Nucleus accumbens (tissue), 56 donors: ENCODE measurements around the gene NECAP2.

Experiments used
- DNase-seq, 56 donors: peaks; one replicate each; lab custom pipeline; 2025; lab: John Stamatoyannopoulos, UW

NECAP2 gene, protein sequence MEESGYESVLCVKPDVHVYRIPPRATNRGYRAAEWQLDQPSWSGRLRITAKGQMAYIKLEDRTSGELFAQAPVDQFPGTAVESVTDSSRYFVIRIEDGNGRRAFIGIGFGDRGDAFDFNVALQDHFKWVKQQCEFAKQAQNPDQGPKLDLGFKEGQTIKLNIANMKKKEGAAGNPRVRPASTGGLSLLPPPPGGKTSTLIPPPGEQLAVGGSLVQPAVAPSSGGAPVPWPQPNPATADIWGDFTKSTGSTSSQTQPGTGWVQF

DNA sequence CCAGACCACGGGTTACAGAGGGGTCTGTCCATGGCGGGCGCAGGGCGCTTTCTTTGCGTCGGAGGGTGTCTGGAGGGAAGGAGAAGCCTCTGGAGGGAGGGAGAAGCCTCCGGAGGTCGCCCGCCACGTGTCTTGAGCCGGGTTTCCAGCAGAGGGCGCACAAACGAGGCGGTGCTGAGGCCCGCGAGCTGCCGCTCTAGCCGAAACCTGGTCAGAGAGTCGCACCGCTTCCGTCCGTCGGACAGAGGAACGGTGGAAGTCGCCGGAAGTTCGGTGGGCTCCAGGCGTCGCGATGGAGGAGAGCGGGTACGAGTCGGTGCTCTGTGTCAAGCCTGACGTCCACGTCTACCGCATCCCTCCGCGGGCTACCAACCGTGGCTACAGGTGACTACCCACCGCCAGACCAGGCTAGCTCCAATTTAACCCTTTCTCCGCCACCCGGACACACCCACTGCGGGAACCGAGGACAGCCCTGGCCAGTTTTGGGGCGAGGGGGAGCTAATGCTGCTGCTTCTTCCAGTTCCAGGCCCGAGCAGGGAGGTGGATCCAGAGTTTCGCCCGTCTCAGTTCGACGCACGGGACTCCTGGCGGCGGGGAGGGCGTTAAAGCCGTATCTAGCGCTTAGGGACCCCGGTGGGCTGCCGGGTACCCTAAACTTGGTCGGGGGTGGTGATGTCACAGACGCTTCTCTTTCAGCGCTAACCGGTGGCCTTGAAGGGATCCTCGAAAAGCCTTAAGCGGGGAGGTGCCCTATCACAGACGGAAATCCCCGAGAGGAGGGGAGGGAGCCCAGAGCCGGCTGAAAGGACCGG lies at the start of gene NECAP2:
Gene NECAP2 (plus strand): TSS at position 255 of the 812 bp plus-strand sequence. CDS start 38 bp downstream, at position 293.
- peak; percentile 38 to 94 (median 84) for DNase-seq

DNA sequence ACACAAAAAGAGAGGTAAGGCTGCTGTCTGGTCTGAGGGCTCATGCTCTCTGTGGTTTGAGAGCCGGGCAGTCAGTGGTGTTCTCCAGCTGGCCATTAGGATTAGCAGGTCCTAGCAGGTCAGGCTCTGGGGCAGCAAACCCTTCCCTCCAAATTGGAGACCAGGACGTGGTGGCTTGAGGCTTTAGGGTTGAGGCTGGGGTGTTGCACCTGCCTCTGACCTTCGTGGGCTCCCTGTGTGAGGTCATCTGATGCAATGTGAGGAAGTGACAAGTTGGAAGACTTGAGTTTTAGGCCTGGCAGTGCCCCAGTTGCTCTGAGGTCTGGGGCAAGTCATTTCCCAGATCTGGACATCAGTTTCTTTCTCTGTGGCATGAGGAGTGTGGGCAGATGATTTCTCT lies 49.1 kb upstream of the NECAP2 start:
- DNase-seq, result no peak

DNA sequence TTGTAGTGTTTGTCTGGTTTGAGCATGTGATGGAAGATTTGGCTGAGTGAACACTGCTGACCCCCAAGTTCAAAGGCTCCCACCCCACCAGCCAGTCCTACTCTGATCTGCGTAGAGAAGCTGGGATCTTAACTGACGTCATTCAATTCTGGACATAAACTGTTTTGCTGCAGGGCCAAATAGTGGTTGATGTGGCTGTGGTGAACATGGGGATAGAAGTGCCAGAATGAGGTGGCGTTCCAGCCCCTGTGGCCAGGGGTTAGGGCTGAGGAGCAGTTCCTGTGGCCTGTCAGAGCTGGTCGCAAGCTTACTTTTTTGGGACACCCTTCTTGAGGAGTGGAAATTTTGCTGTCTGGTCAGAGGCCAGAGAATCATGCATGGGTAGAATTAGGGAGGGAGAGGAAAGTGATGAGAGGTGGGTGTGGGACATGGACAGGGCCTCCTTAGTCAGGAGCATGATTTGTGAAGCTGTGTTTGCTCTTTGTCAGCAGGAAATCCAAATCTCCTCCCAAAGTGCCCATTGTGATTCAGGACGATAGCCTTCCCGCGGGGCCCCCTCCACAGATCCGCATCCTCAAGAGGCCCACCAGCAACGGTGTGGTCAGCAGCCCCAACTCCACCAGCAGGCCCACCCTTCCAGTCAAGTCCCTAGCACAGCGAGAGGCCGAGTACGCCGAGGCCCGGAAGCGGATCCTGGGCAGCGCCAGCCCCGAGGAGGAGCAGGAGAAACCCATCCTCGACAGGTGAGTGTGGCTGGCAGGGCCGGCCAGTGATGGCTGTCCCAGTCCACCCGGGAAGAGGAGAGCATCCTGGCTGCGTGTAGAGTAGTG lies 47.6 kb upstream of the NECAP2 start:
- DNase-seq, result peak in 1 of 56 donors; percentile 6

DNA sequence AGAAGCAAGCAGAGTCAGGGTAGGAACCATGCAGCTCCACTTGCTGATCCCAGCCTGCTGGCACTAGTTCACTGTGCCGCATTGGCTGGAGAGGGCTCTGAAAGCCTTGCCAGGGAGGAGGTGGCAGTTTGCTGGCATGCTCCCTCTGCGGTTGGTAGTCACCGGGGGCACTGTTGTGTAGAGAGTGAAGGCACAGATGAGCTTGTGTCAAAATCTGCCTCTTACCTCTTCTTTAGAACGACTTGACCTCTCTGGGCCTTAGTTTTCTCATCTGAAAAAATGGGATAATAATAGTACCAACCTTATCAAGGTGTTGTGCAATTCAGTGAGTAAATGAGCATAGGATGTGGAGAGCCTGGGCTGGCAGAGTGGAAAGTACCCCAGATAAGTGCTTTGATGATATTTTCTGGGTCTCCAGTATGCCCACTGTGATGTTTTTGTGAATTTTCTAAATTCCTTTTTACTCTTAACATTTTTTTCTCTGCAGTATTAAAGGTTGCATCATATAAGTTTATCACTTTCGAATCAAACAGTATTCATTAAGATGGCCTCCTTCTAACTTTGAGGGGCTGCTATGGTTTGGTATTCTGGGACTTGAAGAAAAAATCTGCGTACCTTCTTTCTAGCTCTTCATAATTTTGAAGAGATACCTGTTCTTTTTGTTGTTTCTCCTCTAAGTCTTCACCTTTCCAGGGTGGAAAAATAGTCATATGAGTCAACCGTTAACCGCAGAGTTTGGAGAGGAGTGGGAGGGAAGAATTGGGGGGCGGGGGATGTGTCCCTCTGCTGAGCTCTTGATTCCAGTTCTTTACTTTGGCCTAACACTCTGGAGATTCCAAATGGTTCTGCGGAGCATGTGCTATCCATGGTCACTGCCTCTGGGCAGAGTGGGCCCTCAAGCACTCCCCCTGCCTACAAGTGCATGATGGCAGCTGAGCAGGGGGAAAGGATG lies 46.7 kb upstream of the NECAP2 start:
- peak in 29 of 56 donors; percentile 5 to 63 (median 31) for DNase-seq

DNA sequence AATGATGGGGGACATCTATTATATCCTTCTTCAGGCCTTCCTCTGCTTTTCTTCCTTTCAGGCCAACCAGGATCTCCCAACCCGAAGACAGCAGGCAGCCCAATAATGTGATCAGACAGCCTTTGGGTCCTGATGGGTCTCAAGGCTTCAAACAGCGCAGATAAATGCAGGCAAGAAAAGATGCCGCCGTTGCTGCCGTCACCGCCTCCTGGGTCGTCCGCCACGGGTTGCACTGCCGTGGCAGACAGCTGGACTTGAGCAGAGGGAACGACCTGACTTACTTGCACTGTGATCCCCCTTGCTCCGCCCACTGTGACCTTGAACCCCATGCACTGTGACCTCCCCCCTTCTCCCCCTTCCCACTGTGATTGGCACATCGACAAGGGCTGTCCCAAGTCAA lies 45.5 kb upstream of the NECAP2 start:
- no peak for DNase-seq

DNA sequence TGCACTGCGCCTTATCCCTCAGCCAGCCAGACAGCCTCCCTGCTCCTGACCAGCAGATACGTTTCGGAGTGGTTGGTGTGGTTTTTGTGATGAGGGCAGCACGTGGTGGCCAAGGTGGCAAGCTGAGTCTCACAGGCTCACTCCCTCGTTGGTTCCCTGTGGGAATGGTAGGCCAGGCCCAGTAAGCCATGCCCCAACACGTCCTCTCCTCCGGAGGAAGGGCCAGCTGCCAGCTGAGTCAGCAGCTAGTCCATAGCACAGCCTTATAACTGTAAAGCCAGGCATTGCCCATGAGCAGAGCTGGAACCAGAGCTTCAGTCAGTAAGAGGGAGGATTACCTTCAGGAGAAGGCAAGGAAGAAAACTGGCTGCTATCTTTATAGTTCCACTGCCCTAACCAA lies 43.9 kb upstream of the NECAP2 start:
- peak in 1 of 56 donors; percentile 4 for DNase-seq

DNA sequence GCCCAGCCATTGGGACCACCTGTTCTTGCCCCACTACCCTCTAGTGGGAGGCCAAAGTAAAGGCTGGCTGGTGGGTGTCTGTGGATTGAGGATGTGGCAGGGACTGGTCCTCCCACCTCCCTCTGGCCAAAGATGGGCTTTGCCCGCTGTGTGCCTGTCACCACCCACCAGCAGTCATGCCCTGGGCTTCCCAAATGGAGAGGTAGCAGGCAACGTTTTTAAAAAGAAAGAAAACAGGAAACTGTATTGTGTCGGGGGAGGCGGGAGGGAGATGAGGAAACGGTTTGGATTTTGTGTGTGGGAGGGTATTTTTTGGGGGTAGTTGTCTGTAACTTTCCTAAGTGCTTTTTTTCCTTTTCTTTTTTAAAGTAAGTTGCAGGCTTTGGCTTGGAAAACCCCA lies 43.4 kb upstream of the NECAP2 start:
- DNase-seq, result peak in 2 of 56 donors; percentile 14 to 18

DNA sequence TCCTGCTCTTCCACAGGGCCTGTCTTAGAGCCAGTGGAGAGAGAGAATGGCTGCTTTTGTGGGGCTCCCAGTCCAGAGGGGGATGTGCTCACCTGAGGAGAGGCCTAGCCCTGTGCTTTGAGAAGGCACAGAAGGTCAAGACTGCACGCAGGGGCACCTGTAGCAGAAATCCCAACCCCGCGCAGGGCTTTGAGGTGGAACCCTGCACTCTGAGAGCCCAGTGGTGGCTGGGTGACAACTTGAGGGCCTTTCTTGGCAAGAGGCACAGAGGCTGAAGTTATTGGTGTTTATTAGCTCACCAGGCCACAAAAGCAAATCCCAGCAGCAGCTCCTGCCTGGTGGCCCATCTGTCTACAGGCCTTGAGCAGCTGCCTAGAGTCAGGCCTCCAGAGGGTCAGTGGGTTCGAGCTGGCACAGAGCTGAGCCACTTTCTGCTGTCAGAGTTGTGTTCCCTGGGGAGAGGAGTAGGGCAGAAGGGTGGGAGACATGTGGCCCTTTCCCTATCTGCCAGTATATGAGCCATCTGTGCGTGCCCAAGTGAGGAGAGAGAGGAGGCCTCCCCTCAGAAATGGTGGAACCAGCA lies 42.1 kb upstream of the NECAP2 start:
- no peak for DNase-seq

DNA sequence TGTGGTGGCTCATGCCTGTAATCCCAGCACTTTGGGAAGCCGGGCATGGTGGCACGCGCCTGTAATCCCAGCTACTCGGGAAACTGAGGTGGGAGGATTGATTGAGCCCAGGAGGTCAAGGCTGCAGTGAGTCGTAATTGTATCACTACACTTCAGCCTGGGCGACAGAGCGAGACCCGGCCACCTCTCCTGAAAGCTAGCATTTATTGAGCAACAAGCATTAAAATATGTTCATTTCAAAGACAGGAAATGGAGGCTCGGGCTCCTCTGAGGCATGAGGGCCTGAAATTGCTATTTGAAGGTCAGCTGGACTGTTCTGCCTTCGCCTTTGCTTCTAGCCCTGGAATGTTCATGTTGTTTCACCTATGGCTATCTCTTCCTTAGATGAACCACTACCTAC lies 37.8 kb upstream of the NECAP2 start:
- no peak for DNase-seq

DNA sequence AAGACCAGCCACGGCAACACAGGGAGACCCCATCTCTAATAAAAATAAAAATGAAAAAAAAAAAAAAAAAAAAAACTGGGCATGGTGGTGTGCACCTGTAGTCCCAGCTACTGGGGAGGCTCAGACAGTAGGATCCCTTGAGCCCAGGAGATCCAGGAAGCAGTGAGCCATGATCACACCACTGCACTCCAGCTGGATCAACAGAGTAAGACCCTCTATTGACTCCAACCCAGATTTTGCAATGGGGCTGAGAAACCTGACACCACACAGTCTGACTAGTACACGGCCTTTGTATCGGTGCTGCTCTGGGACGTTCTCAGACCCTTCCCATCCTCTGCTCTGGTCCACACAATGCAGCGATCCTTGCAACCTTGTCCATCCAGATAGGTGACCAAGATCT lies 35.1 kb upstream of the NECAP2 start:
- no peak for DNase-seq

DNA sequence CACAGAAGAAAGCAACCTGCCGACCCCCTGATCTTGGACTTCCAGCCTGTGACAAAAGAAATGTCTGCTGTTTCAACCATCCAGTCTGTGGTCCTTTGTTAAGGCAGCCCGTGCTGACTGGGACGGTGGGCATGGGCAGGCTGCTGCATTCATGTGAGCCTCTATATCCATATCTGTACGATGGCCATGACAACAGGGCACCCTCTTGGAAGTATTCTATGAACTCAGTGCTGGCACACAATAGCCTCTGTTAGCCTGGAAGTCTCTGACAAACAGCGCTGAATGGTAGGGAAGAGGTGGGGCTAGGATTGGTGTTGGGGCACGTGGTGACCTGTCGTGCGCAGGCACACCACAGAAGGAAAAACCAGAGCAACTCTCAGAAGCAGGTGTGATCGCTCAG lies 33.7 kb upstream of the NECAP2 start:
- no peak for DNase-seq

DNA sequence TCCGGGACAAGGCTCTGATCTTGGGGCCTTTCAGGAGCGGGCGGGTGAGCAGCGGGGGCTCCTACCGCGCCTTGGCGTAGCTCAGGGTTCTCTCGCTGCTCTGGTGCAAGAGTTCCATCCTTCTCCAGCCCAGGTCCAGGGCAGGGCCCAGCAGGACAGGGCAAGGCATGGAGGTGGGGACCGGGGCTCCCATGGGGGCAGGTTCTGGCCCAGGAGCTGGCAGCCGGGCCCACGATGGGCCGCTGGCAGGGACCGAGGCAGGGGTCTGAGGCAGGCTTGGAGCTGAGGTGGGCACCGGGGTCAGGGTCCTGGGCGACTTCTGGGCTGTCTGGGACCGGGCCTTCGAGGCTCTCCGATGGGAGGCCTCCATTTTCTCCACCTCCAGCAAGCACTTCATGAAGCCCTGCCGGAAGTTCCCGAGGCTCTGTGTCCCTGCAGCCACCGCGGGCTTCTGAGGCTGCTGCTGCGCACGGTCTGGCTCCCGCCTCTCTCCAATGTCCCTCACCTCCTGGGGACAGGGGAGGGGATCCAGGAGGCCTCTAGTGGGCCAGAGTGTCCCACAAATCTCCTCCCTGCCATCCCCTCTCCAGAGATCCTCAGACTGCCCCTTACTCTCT lies 30.9 kb upstream of the NECAP2 start:
- DNase-seq, result no peak

DNA sequence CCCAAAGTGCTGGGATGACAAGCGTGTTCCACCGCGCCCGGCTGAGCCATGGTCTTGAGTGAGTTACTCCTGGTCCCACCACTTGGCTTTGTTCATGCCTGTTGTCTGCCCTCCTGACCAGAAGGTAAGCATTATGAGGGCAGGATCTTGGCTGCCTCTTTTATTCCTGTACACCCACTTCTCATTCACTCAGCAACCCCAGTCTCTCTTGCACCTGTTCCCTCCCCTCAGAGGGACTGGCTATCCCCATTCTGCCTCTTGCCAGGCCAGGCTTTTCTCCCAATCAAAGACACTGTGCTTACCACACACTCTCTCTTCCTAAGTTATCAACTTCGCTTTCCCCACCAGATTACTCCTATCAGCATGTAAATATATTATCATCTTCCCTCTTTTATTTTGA lies 29.7 kb upstream of the NECAP2 start:
- no peak for DNase-seq

DNA sequence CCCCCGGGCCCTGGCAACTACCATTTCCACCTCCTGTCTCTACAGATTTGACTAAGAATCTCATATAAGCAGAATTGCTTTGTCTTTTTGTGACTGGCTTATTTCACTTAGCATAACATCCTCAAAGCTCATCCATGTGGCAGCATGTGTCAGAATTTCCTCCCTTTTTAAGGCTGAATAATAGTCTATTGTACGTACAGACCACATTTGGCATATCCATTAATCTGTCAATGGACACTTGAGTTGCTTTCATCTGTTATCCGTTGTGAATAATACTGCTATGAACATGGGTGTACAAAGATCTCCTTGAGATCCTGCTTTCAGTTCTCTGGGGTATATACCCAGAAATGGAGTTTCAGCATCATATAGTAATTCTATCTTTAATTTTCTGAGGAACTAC lies 27.3 kb upstream of the NECAP2 start:
- no peak for DNase-seq

DNA sequence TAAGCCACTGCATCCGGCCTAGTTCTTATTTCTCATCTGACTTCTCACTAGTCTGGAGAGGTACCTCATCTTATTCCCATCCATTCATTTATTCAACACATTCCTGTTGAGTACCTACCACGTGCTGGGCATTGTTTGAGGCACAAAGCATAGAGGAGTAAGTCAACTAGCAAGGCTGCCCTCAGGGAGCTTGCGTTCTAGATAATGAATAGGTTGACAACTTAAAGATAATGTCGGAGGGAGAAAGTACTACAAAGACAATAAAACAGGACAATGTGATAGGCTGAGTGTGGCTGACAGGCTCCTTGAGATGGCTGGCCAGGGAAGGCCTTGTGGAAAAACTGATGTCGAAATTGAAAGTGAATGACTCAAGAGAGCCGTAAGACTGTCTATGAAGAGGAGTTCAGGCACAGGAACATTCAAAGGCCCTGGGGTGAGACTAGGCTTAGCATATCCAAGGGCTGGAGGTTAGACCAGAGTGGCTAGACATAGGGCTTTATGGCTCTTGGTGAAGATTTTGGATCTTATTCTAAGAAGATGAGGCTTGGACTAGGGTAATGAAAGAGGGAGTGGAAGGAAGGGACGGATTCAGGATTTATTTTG lies 21.6 kb upstream of the NECAP2 start:
- no peak for DNase-seq

DNA sequence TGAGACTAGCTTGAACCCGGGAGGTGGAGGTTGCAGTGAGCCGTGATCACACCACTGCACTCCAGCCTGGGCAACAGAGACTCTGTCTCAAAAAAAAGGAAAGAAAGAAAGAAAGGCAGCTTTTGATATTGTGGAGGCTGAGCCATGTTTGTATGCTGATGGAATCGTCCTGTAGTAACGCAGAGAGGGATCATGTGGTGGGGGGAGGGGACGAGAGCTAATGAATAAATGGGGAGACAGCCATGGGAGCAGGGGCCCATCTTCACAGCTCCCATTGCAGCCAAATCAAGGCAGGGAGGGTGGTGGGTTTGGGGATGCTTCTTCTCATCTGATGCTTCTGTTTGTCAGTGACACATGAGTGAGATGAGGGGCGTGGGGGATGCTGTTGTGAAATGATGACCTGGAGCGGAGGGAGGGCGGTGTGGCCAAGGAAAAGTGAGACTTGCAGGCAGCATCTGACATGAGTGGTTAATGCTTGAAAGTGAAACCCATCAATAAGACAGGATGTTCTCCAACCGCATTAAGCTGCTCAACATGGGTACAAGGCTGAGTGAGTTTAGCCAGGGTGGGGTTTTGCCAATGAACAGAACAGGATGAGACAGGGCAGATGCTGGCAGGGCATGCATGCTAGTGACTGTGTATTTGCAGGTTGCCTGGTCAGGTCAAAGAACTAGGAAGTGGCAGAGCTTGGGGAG lies 20.0 kb upstream of the NECAP2 start:
- no peak for DNase-seq

DNA sequence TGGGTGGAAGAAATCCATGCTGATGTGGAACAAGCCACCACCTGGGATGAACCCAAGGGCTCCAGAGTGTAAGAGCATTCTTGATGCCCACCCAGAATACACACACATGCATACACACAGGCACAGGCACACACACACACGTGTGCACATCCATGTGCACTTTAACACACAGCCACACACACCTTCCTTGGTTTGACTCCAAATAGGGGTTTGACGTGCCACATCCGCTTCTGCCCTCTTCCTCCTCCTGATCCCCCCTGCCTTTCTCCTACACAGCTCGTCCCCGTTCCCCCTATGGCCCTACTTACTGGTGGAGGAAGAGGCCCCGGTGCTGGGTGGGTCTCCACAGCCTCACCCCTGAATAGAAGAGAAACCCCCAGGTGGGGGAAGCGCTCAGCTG lies 19.3 kb upstream of the NECAP2 start:
- no peak for DNase-seq

DNA sequence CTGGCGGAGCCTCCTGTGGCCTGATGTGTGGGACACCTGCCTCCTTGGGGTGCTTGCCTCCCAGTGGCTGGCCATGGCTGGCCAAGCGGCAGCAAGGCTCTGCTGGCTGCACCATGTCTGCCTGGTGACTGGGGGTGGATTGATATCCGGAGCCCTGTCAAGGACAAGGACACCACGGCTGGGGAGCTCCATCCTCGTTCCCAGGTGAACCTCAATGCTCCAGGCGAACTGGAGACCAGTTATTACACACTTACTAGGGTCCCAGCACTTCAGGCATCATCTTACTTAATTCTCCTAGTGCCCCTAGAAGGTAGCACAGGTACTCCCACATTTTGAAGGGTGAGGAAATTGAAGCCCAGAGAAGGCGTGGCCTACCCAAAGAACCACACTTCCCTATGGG lies 18.5 kb upstream of the NECAP2 start:
- DNase-seq, result no peak
